SK-N-SH treated with all-trans-retinoic acid at 6 μM for 48 hours (cell line): ENCODE results near the gene LRCOL1.

Experiments
- ATAC-seq: fragments of 200-7000 bp; cut with Tn5 transposase; 3 replicates; pipeline ENCODE4 v1.9.1; 2020; ENCODE audit warnings: mild to moderate bottlenecking, moderate library complexity
- BACH2 ChIP-seq: fragments of 250-450 bp; sonication (Bioruptor Pico); IDR thresholded peaks from 2 replicates; pipeline ENCODE4 v1.9.0; 2021; ENCODE audit warnings: mild to moderate bottlenecking, borderline replicate concordance
- CREB5 ChIP-seq: fragments of 250-450 bp; sonication (Bioruptor Pico); IDR thresholded peaks from 2 replicates; pipeline ENCODE4 v1.5.1; 2020; ENCODE audit warnings: low read depth, mild to moderate bottlenecking, moderate library complexity
- CSDC2 ChIP-seq: fragments of 250-450 bp; sonication (Bioruptor Pico); IDR thresholded peaks from 2 replicates; pipeline ENCODE4 v1.5.0; 2020; ENCODE audit warnings: mild to moderate bottlenecking, moderate library complexity
- CSRNP3 ChIP-seq: fragments of 250-450 bp; sonication (Bioruptor Pico); IDR thresholded peaks from 2 replicates; pipeline ENCODE4 v1.5.1; 2021; ENCODE audit warnings: mild to moderate bottlenecking, moderate library complexity
- ESRRG ChIP-seq: fragments of 250-450 bp; sonication (Bioruptor Pico); IDR thresholded peaks from 2 replicates; pipeline ENCODE4 v1.6.1; 2021; ENCODE audit warnings: mild to moderate bottlenecking
- GLIS3 ChIP-seq: fragments of 250-450 bp; sonication (Bioruptor Pico); IDR thresholded peaks from 2 replicates; pipeline ENCODE4 v1.5.0; 2020; ENCODE audit warnings: mild to moderate bottlenecking, moderate library complexity
- OSR1 ChIP-seq: fragments of 250-450 bp; sonication (Bioruptor Pico); IDR thresholded peaks from 2 replicates; pipeline ENCODE4 v1.8.0; 2022; ENCODE audit warnings: moderate library complexity, mild to moderate bottlenecking, inconsistent platforms
- PATZ1 ChIP-seq: fragments of 250-450 bp; sonication (Bioruptor Pico); IDR thresholded peaks from 2 replicates; pipeline ENCODE4 v1.8.0; 2020; ENCODE audit warnings: mild to moderate bottlenecking, moderate library complexity, borderline replicate concordance
- POU6F1 ChIP-seq: fragments of 250-450 bp; sonication (Bioruptor Pico); IDR thresholded peaks from 2 replicates; pipeline ENCODE4 v1.8.0; 2021; ENCODE audit warnings: low read depth, mild to moderate bottlenecking, moderate library complexity, borderline replicate concordance
- PPARA ChIP-seq: fragments of 250-450 bp; sonication (Bioruptor Pico); IDR thresholded peaks from 2 replicates; pipeline ENCODE4 v1.5.0; 2020; ENCODE audit warnings: mild to moderate bottlenecking, borderline replicate concordance
- SNAI2 ChIP-seq: fragments of 250-450 bp; sonication (Bioruptor Pico); IDR thresholded peaks from 2 replicates; pipeline ENCODE4 v1.5.0; 2020; ENCODE audit warnings: mild to moderate bottlenecking, moderate library complexity
- TOX ChIP-seq: fragments of 250-450 bp; sonication (Bioruptor Pico); IDR thresholded peaks from 2 replicates; pipeline ENCODE4 v1.8.0; 2021; ENCODE audit warnings: mild to moderate bottlenecking, moderate library complexity, borderline replicate concordance
- TSHZ2 ChIP-seq: fragments of 250-450 bp; sonication (Bioruptor Pico); IDR thresholded peaks from 2 replicates; pipeline ENCODE4 v1.5.0; 2020; ENCODE audit warnings: mild to moderate bottlenecking, moderate library complexity
- ZFP3 ChIP-seq: fragments of 250-450 bp; sonication (Bioruptor Pico); IDR thresholded peaks from 2 replicates; pipeline ENCODE4 v1.5.0; 2020; ENCODE audit warnings: mild to moderate bottlenecking, moderate library complexity
- ZFP30 ChIP-seq: fragments of 450-650 bp; formaldehyde crosslinking; IDR thresholded peaks from 2 replicates; pipeline ENCODE4 v1.5.0; 2022; ENCODE audit warnings: mild to moderate bottlenecking, moderate library complexity
- ZNF565 ChIP-seq: fragments of 450-650 bp; formaldehyde crosslinking; conservative IDR thresholded peaks from 2 replicates; pipeline ENCODE4 v1.5.0; 2020; ENCODE audit warnings: low read depth, mild to moderate bottlenecking, moderate library complexity
- ZNF70 ChIP-seq: fragments of 450-650 bp; formaldehyde crosslinking; IDR thresholded peaks from 2 replicates; pipeline ENCODE4 v1.5.0; 2020; ENCODE audit warnings: mild to moderate bottlenecking, moderate library complexity
- ZNF8 ChIP-seq: fragments of 450-650 bp; formaldehyde crosslinking; IDR thresholded peaks from 2 replicates; pipeline ENCODE4 v1.5.0; 2020; ENCODE audit warnings: mild to moderate bottlenecking, moderate library complexity

LRCOL1 gene

GRCh38 chr12:132582582-132583410 is 27.6 kb downstream of the LRCOL1 start:
- TF ChIP-seq TOX (CRISPR knock-in tag) (no peak), CSDC2 (CRISPR knock-in tag) (no peak), GLIS3 (CRISPR knock-in tag) (no peak), ZNF565 (CRISPR knock-in tag) (no peak), SNAI2 (CRISPR knock-in tag) (no peak), CREB5 (CRISPR knock-in tag) (no peak), ZNF8 (no peak), ZFP3 (CRISPR knock-in tag) (no peak), PATZ1 (CRISPR knock-in tag) (no peak), POU6F1 (CRISPR knock-in tag) (no peak), TSHZ2 (CRISPR knock-in tag) (no peak), PPARA (CRISPR knock-in tag) (no peak), CSRNP3 (CRISPR knock-in tag) (no peak), OSR1 (no peak), ZFP30 (CRISPR knock-in tag) (no peak), ESRRG (CRISPR knock-in tag) (no peak)
- TF ChIP-seq, all 23 proteins: peak for 0
- no peak for ATAC-seq

GRCh38 chr12:132582058-132582420 is 28.3 kb downstream of the LRCOL1 start:
- ATAC-seq, result no peak
- TF ChIP-seq ZFP3 (CRISPR knock-in tag), result no peak
- no peak for TF ChIP-seq CSDC2 (CRISPR knock-in tag)
- no peak for TF ChIP-seq ZNF8
- TF ChIP-seq BACH2, result no peak
- no peak for TF ChIP-seq ZNF70 (CRISPR knock-in tag)
- TF ChIP-seq OSR1, result no peak
- TF ChIP-seq ZFP30 (CRISPR knock-in tag), result no peak
- no peak for TF ChIP-seq TOX (CRISPR knock-in tag)

- no peak for ATAC-seq
- no peak for TF ChIP-seq ZFP30 (CRISPR knock-in tag)
- no peak for TF ChIP-seq SNAI2 (CRISPR knock-in tag)
- no peak for TF ChIP-seq TSHZ2 (CRISPR knock-in tag)
These were observed 28.9 kb downstream of the LRCOL1 start for GRCh38 chr12:132581348-132582057.
